ENCODE results near the gene USE1. TPM values are rescaled to one million over a fixed set of nuclear protein-coding genes. Genes with fewer than 3 reads are reported as not detected.

The USE1 gene
- total RNA-seq, 1 donor from 2014 or later, result 234 TPM

DNA sequence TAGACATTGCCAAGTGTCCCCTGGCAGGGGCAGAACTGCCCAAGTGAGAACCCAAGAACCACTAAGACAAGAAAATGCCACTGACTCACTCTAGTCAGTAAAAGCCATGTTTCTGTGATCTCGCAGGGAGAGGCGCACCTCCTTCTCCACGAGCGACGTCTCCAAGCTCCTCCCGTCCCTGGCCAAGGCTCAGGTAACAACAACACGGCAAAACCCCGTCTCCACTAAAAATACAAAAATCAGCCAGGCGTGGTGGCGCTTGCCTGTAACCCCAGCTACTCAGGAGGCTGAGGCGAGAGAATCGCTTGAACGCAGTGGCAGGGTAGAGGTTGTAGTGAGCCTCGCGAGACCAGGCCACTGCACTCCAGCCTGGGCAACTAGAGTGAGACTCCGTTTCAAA lies 17.5 kb upstream of the USE1 start:
- Histone ChIP-seq H3K9me3 (no peaks in the 10 kb centered on the region), H3K4me1 (no peaks in the 10 kb centered on the region), H3K4me3 (no peak overlapping the region), H3K27ac (no peak overlapping the region), H3K27me3 (no peaks in the 10 kb centered on the region), H3K36me3 (peaks cover 92 to 95% of the 10 kb centered on the region in 2 donors)
- intact Hi-C loops (cut with DNase I), result no loop called here
- DNase-seq (ENCODE audit: low spot score in 2 of 2), result no peak
- TF ChIP-seq CTCF (IDR thresholded peaks at IDR 0.05), result no peak

- Histone ChIP-seq H3K4me3 (no peak overlapping the region), H3K4me1 (no peaks in the 10 kb centered on the region), H3K36me3 (peaks cover 80 to 91% of the 10 kb centered on the region in 2 donors), H3K27ac (no peak overlapping the region), H3K9me3 (no peaks in the 10 kb centered on the region), H3K27me3 (no peaks in the 10 kb centered on the region)
- DNase-seq (ENCODE audit: low spot score in 2 of 2), result no peak
- intact Hi-C loops (cut with DNase I), result no loop called here
- TF ChIP-seq CTCF (IDR thresholded peaks at IDR 0.05), result no peak
These were observed 14.6 kb upstream of the USE1 start for GRCh38 chr19:17200408-17201079.

GRCh38 chr19:17202249-17202648 lies 12.9 kb upstream of the USE1 start:
- intact Hi-C loops (cut with DNase I), result no loop called here
- Histone ChIP-seq H3K27ac (no peak overlapping the region), H3K4me3 (no peak overlapping the region), H3K36me3 (peaks cover 85 to 95% of the 10 kb centered on the region in 2 donors), H3K9me3 (no peaks in the 10 kb centered on the region), H3K4me1 (no peaks in the 10 kb centered on the region), H3K27me3 (no peaks in the 10 kb centered on the region)
- no peak for TF ChIP-seq CTCF (IDR thresholded peaks at IDR 0.05)
- DNase-seq (ENCODE audit: low spot score in 2 of 2), result no peak

GRCh38 chr19:17202713-17203112 lies 12.4 kb upstream of the USE1 start:
- Histone ChIP-seq H3K4me1 (no peaks in the 10 kb centered on the region), H3K36me3 (peaks cover 83 to 95% of the 10 kb centered on the region in 2 donors), H3K27ac (no peak overlapping the region), H3K27me3 (no peaks in the 10 kb centered on the region), H3K9me3 (no peaks in the 10 kb centered on the region), H3K4me3 (no peak overlapping the region)
- no peak for TF ChIP-seq CTCF (IDR thresholded peaks at IDR 0.05)
- intact Hi-C loops (cut with DNase I), result no loop called here
- DNase-seq (ENCODE audit: low spot score in 2 of 2), result no peak

DNA sequence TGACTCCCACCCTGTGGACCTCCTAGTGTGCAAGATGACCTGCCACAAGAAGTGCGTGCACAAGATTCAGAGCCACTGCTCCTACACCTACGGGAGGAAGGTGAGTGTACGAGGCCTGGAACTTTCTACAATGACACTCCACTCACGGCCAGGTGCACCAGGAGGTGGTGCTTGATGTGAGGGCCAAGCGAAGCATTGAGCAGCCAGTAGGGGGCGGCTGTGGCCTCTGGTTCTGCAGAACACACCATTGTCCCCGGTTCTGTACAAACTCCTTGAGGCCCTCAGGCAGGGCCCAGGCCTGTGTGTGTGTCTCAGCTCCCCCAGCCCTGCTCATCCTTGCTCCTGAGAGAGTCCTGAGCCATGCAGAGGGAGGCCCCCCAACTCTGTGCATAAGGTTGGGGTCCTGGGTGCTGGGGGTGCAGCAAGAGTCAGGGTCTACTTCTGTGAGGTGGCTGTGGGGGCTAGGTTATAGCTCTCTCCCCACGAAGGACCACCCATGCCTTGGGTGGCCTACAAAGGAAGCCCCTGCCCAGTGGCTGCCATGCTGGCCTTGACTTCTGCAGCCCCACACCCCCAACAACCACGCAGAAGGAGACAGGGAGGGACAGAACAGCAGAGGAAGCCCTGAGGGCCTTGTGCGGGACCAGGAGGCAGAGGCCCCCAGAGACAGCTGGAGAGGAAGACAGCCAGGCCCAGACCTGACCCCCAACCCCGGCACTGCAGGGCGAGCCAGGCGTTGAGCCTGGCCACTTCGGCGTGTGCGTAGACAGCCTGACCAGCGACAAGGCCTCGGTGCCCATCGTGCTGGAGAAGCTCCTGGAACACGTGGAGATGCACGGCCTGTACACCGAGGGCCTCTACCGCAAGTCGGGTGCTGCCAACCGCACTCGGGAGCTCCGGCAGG lies 9.7 kb upstream of the USE1 start:
- no peak overlapping the region for H3K4me3 ChIP-seq
- H3K4me1 ChIP-seq, result no peaks in the 10 kb centered on the region
- peak; percentile 51 to 56 (median 52) for TF ChIP-seq CTCF (IDR thresholded peaks at IDR 0.05)
- no peaks in the 10 kb centered on the region for H3K27me3 ChIP-seq
- intact Hi-C loops (cut with DNase I), result loop anchor here (1.0 kb wide), 1 partner anchor 77 kb away; no protein-coding TSS in a partner anchor
- H3K9me3 ChIP-seq, result no peaks in the 10 kb centered on the region
- DNase-seq (ENCODE audit: low spot score in 2 of 2), result no peak
- H3K27ac ChIP-seq, result no peak overlapping the region
- peaks cover 80 to 93% of the 10 kb centered on the region in 2 donors for H3K36me3 ChIP-seq

Measured in ascending aorta (tissue), 2 donors.